B cell (primary cell): Measurements from ENCODE around the gene CRYBG3. TPM values are rescaled to one million over a fixed set of nuclear protein-coding genes. Genes with fewer than 3 reads are reported as not detected.

Experiments
- ATAC-seq: fragments of 200-7000 bp; cut with Tn5 transposase; one replicate; pipeline ENCODE4 v1.10.0; 2021; ENCODE audit warnings: low read depth, mild to moderate bottlenecking, moderate number of reproducible peaks, moderate library complexity
- CTCF ChIA-PET: fragments of 350-600 bp; sonication (Branson Sonifier 250); formaldehyde crosslinking; loops from one replicate; lab custom pipeline; 2021; ENCODE audit warnings: antibody characterized with exemption, inconsistent platforms; lab: Charles Lee
- POLR2A ChIA-PET: fragments of 350-600 bp; sonication (Branson Sonifier 250); formaldehyde crosslinking; loops from one replicate; lab custom pipeline; 2021; ENCODE audit warnings: antibody characterized with exemption; lab: Charles Lee
- DNase-seq: peaks from one replicate; pipeline ENCODE4 v3.0.0; 2013
- H2AFZ ChIP-seq: 2 replicates; pipeline ENCODE4 v1.6.1; 2012; ENCODE audit warnings: mild to moderate bottlenecking, low read depth, low read length; ENCODE audit not compliant: insufficient read depth, poor library complexity, severe bottlenecking
- H3K27ac ChIP-seq, 2 donors: 1 replicate in 1 of 2; 2 replicates in 1 of 2; pipeline ENCODE4 v1.5.1; 2012 to 2013; ENCODE audit warnings: low read length in 2 of 2, mild to moderate bottlenecking in 2 of 2, moderate library complexity in 1 of 2
- H3K27me3 ChIP-seq, 4 experiments: fragments of 200-600 bp in 1 of 4; sonication (generic) in 1 of 4; replicated peaks in 1 of 4; 1 replicate in 2 of 4; 2 replicates in 2 of 4; pipeline versions ENCODE4 v1.6.1 to v1.7.0; 2013 to 2016; ENCODE audit warnings: low read length in 3 of 4, mild to moderate bottlenecking in 2 of 4, mixed read lengths in 1 of 4, moderate library complexity in 1 of 4; ENCODE audit not compliant: insufficient read depth in 4 of 4, control insufficient read depth in 3 of 4; ENCODE audit errors: control extremely low read depth in 1 of 4
- H3K36me3 ChIP-seq, 2 experiments: replicated peaks in 1 of 2; 1 replicate in 1 of 2; 2 replicates in 1 of 2; pipeline versions ENCODE4 v1.6.1 to v1.7.1; 2013; ENCODE audit warnings: low read length in 1 of 2; ENCODE audit not compliant: insufficient read depth in 2 of 2, control insufficient read depth in 1 of 2; ENCODE audit errors: control extremely low read depth in 1 of 2, extremely low read depth in 1 of 2
- H3K4me1 ChIP-seq, 2 donors: fragments of 200-600 bp in 1 of 2; sonication (generic) in 1 of 2; 1 replicate in 1 of 2; 2 replicates in 1 of 2; pipeline versions ENCODE4 v1.5.1 to v1.6.1; 2013 to 2017; ENCODE audit warnings: low read length in 2 of 2; ENCODE audit not compliant: control insufficient read depth in 2 of 2, insufficient read depth in 2 of 2
- H3K4me2 ChIP-seq: replicated peaks from 2 replicates; pipeline ENCODE3; 2012; ENCODE audit warnings: mild to moderate bottlenecking, low read depth, low read length; ENCODE audit not compliant: poor library complexity, severe bottlenecking
- H3K4me3 ChIP-seq, 5 experiments: fragments of 200-600 bp in 1 of 5; sonication (generic) in 1 of 5; 1 replicate in 3 of 5; 2 replicates in 2 of 5; pipeline versions ENCODE4 v1.5.1 to v1.7.0; 2011 to 2016; ENCODE audit warnings: low read length in 4 of 5, mild to moderate bottlenecking in 4 of 5, low read depth in 2 of 5, control low read depth in 1 of 5, moderate library complexity in 1 of 5; ENCODE audit not compliant: insufficient read depth in 1 of 5; ENCODE audit errors: control extremely low read depth in 1 of 5, extremely low read depth in 1 of 5
- H3K79me2 ChIP-seq: fragments of 200-600 bp; sonication (generic); one replicate; pipeline ENCODE4 v1.6.0; 2016; ENCODE audit warnings: low read length; ENCODE audit not compliant: control insufficient read depth, insufficient read depth
- H3K9ac ChIP-seq: fragments of 200-600 bp; sonication (generic); 2 replicates; pipeline ENCODE4 v1.6.1; 2017; ENCODE audit warnings: mild to moderate bottlenecking, low read length, moderate library complexity
- H3K9me3 ChIP-seq, 3 donors: one replicate each; pipeline versions ENCODE4 v1.6.1 to v1.7.1; 2013; ENCODE audit warnings: low read length in 2 of 3; ENCODE audit not compliant: control insufficient read depth in 2 of 3, insufficient read depth in 1 of 3; ENCODE audit errors: control extremely low read depth in 1 of 3
- H4K20me1 ChIP-seq: 2 replicates; pipeline ENCODE4 v1.6.0; 2012; ENCODE audit warnings: mild to moderate bottlenecking, low read length; ENCODE audit not compliant: insufficient read depth, control insufficient read depth, poor library complexity, severe bottlenecking
- H3K27ac Mint-ChIP-seq: one replicate; pipeline ENCODE4 v1.8.0; 2021; ENCODE audit warnings: mixed read lengths
- H3K27me3 Mint-ChIP-seq: one replicate; pipeline ENCODE4 v1.8.0; 2021; ENCODE audit warnings: mixed read lengths
- H3K4me1 Mint-ChIP-seq: one replicate; pipeline ENCODE4 v1.8.0; 2021; ENCODE audit warnings: mixed read lengths
- H3K4me3 Mint-ChIP-seq: one replicate; pipeline ENCODE4 v1.8.0; 2021; ENCODE audit warnings: mixed read lengths
- H3K9me3 Mint-ChIP-seq: one replicate; pipeline ENCODE4 v1.8.0; 2022; ENCODE audit warnings: mixed read lengths; ENCODE audit not compliant: insufficient read depth
- EZH2 ChIP-seq: IDR thresholded peaks from 2 replicates; pipeline ENCODE4 v1.6.1; 2012; ENCODE audit warnings: borderline replicate concordance, low read depth, mild to moderate bottlenecking, moderate library complexity, low read length; ENCODE audit not compliant: insufficient read depth, poor library complexity, severe bottlenecking
- WGBS: methylation state at CpG from one replicate; pipeline ENCODE4 v1.1.5; 2013; ENCODE audit warnings: missing lambda C conversion rate; ENCODE audit not compliant: insufficient coverage; 5-methylcytosine and 5-hydroxymethylcytosine counted together
- intact Hi-C: fragments of 100-400 bp; cut with micrococcal nuclease; formaldehyde crosslinking; loops from one replicate; pipeline ENCODE4 v1.10.0; 2022
- polyA plus RNA-seq: library from polyadenylated mRNA; depleted of rRNA; stranded (reverse); fragments of >200 nt; gene quantifications from 2 replicates; pipeline ENCODE4 v1.2.3, GENCODE V29; 2012
- total RNA-seq, 2 donors: library from RNA; stranded (reverse); fragments of 120-200 nt in 1 of 2; gene quantifications; 1 replicate in 1 of 2; 2 replicates in 1 of 2; pipeline versions ENCODE4 v1.2.3 to v1.2.4, GENCODE V29; 2013 to 2022
- TF ChIP-seq, protein P1 (sequence below): fragments of 200-600 bp; IDR thresholded peaks from one replicate; pipeline ENCODE4 v1.8.0; 2022; ENCODE audit warnings: antibody characterized with exemption, mild to moderate bottlenecking

Gene CRYBG3
- total and polyA plus RNA-seq, 2 donors (not counting 1 experiment from before 2014, with no cell fraction given), result 2.2 to 3.0 TPM

DNA sequence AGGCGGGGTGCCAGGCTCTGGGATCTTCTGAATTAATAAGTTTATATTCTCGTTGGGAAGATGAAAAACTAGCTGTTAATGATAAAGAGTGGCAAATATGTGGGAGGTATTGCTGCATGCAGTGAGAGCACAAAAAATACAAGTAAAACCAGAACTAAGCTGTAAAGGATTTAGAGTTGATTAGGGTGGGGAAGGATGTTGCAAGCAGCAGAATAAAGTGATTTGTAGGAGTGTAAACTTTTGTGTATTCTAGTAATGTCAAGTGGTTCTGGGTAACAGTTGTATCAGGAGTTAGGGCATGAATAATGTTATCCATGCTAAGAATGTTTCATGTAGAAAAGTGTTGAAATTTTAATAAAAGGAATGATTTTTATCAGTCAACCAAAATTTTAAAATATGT lies 18.1 kb downstream of the CRYBG3 start:
- ChIA-PET CTCF (interaction anchor here (1.2 kb wide), 1 partner anchor 19 kb away, joined by 6 read pairs; the partner anchor contains the start of gene CRYBG3), POLR2A (no interaction called here)
- Histone ChIP-seq H3K4me2 (no peak overlapping the region), H3K27ac (no peak overlapping the region), H3K4me1 (no peaks in the 10 kb centered on the region), H3K79me2 (no peaks in the 10 kb centered on the region), H3K27me3 (no peaks in the 10 kb centered on the region), H3K4me3 (no peak overlapping the region), H3K9me3 (no peaks in the 10 kb centered on the region), H4K20me1 (no peaks in the 10 kb centered on the region), H3K36me3 (no peaks in the 10 kb centered on the region), H3K9ac (no peak overlapping the region), H2AFZ (no peak overlapping the region)
- TF ChIP-seq, protein P1, sequence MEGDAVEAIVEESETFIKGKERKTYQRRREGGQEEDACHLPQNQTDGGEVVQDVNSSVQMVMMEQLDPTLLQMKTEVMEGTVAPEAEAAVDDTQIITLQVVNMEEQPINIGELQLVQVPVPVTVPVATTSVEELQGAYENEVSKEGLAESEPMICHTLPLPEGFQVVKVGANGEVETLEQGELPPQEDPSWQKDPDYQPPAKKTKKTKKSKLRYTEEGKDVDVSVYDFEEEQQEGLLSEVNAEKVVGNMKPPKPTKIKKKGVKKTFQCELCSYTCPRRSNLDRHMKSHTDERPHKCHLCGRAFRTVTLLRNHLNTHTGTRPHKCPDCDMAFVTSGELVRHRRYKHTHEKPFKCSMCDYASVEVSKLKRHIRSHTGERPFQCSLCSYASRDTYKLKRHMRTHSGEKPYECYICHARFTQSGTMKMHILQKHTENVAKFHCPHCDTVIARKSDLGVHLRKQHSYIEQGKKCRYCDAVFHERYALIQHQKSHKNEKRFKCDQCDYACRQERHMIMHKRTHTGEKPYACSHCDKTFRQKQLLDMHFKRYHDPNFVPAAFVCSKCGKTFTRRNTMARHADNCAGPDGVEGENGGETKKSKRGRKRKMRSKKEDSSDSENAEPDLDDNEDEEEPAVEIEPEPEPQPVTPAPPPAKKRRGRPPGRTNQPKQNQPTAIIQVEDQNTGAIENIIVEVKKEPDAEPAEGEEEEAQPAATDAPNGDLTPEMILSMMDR, result no peak
- TF ChIP-seq EZH2, result no peak
- H3K4me1 Mint-ChIP-seq, result no peaks in the 10 kb centered on the region
- no peak overlapping the region for H3K4me3 Mint-ChIP-seq
- no peak overlapping the region for H3K27ac Mint-ChIP-seq
- 100% methylated on average over 1 of the region's 2 CpGs for WGBS
- DNase-seq (no peak), ATAC-seq (no peak)
- intact Hi-C loops, result no loop called here
- H3K9me3 Mint-ChIP-seq, result no peaks in the 10 kb centered on the region
- H3K27me3 Mint-ChIP-seq, result peaks cover 3% of the 10 kb centered on the region

DNA sequence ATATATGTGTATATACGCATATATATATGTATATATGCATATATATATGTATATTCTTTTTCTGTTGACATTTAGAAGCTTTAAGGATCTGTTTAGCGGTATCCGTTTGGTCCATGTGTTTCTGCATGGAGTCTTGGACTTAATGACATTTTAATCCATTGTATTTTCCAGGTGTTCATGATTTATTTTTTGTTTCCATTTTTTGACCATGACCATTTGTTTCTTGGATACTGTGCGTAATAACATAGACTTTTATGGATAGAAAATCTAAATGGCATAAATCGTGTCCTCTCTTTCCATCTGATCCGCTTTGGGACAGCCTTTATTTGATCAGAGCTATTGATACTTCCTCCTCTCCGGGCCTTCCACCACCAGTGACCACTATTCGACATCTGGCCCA lies 19.5 kb downstream of the CRYBG3 start:
- H3K4me1 Mint-ChIP-seq, result no peaks in the 10 kb centered on the region
- H3K4me3 Mint-ChIP-seq, result no peak overlapping the region
- no peaks in the 10 kb centered on the region for H3K79me2 ChIP-seq
- no peak overlapping the region for H3K9ac ChIP-seq
- H3K4me2 ChIP-seq, result no peak overlapping the region
- TF ChIP-seq EZH2, result no peak
- TF ChIP-seq, protein P1, result no peak
- H3K27me3 Mint-ChIP-seq, result peaks cover 3% of the 10 kb centered on the region
- H3K27ac ChIP-seq, result no peak overlapping the region
- no peaks in the 10 kb centered on the region for H3K9me3 Mint-ChIP-seq
- DNase-seq, result no peak
- H3K36me3 ChIP-seq, result no peaks in the 10 kb centered on the region
- H4K20me1 ChIP-seq, result no peaks in the 10 kb centered on the region
- WGBS, result 84% methylated on average over 4 of the region's 8 CpGs
- no peak for ATAC-seq
- CTCF ChIA-PET, result no interaction called here
- H3K27ac Mint-ChIP-seq, result no peak overlapping the region
- no peaks in the 10 kb centered on the region for H3K4me1 ChIP-seq
- peaks cover 0 to 3% (median 0%) of the 10 kb centered on the region in 4 experiments for H3K27me3 ChIP-seq
- H2AFZ ChIP-seq, result no peak overlapping the region
- no peaks in the 10 kb centered on the region for H3K9me3 ChIP-seq
- intact Hi-C loops, result no loop called here
- POLR2A ChIA-PET, result no interaction called here
- no peak overlapping the region for H3K4me3 ChIP-seq
